ENCODE measurements around the gene TRDN. TPM values are rescaled to one million over a fixed set of nuclear protein-coding genes. Genes with fewer than 3 reads are reported as not detected.

The TRDN gene
- total and polyA plus RNA-seq, 2 donors: 0.18 to 0.38 TPM

GRCh38 chr6:123616942-123617341 is 19.8 kb downstream of the TRDN start:
- Histone ChIP-seq H3K27me3 (ENCODE audit: control insufficient read depth in 2 of 2, insufficient read depth in 1 of 2, low read length in 1 of 2) (no peaks in the 10 kb centered on the region), H3K9me3 (ENCODE audit: control insufficient read depth in 2 of 2, insufficient read depth in 1 of 2, low read length in 1 of 2) (no peaks in the 10 kb centered on the region), H3K27ac (ENCODE audit: low read depth in 1 of 2, low read length in 1 of 2) (no peak overlapping the region), H3K4me3 (ENCODE audit: low read length in 2 of 2) (no peak overlapping the region), H3K4me1 (ENCODE audit: control insufficient read depth in 2 of 2, insufficient read depth in 2 of 2, low read length in 2 of 2) (no peaks in the 10 kb centered on the region), H3K36me3 (ENCODE audit: control insufficient read depth in 2 of 2, insufficient read depth in 2 of 2, low read length in 1 of 2) (no peaks in the 10 kb centered on the region)
- 85% methylated on average over 3 of the region's 3 CpGs for WGBS
- DNase-seq (ENCODE audit: low read depth in 6 of 9, low spot score in 9 of 9): no peak

DNA sequence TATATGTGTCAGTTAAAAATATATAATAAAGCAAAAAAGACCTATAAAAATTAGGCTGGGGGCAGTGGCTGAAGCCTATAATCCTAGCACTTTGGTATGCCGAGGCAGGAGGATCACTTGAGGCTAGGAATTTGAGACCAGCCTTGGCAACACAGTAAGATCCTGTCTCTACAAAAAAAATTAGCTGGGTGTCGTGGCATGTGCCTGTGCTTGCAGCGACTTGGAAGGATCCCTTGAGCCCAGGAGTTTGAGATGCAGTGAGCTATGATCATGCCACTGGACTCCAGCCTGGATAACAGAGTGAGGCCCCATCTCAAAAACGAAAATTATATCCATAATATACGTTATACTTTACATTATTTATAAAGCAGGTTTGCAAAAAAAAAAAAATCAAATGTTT is 20.7 kb downstream of the TRDN start:
- Histone ChIP-seq H3K9me3 (ENCODE audit: control insufficient read depth in 2 of 2, insufficient read depth in 1 of 2, low read length in 1 of 2) (no peaks in the 10 kb centered on the region), H3K4me1 (ENCODE audit: control insufficient read depth in 2 of 2, insufficient read depth in 2 of 2, low read length in 2 of 2) (no peaks in the 10 kb centered on the region), H3K27me3 (ENCODE audit: control insufficient read depth in 2 of 2, insufficient read depth in 1 of 2, low read length in 1 of 2) (no peaks in the 10 kb centered on the region), H3K4me3 (ENCODE audit: low read length in 2 of 2) (no peak overlapping the region), H3K36me3 (ENCODE audit: control insufficient read depth in 2 of 2, insufficient read depth in 2 of 2, low read length in 1 of 2) (no peaks in the 10 kb centered on the region), H3K27ac (ENCODE audit: low read depth in 1 of 2, low read length in 1 of 2) (no peak overlapping the region)
- DNase-seq (ENCODE audit: low read depth in 6 of 9, low spot score in 9 of 9): no peak
- 89% methylated on average over 5 of the region's 5 CpGs for WGBS

DNA sequence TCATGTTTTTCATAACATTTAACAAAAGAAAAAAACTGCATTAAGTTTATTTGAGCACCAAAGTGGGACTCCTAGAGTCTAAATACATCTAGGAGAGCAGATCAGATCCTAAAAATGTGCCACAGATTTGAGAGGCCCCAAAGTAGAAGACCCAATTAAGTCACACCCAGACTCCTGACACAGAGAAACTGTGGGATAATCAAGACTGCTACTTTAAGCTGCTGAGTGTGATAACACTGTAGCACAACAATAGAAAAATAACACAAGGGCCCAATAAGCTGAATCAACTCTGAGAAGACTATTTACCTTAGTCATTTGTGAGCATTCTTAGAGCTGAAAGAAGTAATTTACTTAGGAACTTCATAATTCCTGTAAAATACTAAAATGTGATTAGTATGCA is 26.0 kb downstream of the TRDN start:
- no peak overlapping the region for H3K4me3 ChIP-seq (ENCODE audit: low read length in 2 of 2)
- H3K9me3 ChIP-seq (ENCODE audit: control insufficient read depth in 2 of 2, insufficient read depth in 1 of 2, low read length in 1 of 2): no peaks in the 10 kb centered on the region
- no peak overlapping the region for H3K27ac ChIP-seq (ENCODE audit: low read depth in 1 of 2, low read length in 1 of 2)
- no peak for DNase-seq (ENCODE audit: low read depth in 6 of 9, low spot score in 9 of 9)
- no peaks in the 10 kb centered on the region for H3K27me3 ChIP-seq (ENCODE audit: control insufficient read depth in 2 of 2, insufficient read depth in 1 of 2, low read length in 1 of 2)
- H3K4me1 ChIP-seq (ENCODE audit: control insufficient read depth in 2 of 2, insufficient read depth in 2 of 2, low read length in 2 of 2): no peaks in the 10 kb centered on the region
- H3K36me3 ChIP-seq (ENCODE audit: control insufficient read depth in 2 of 2, insufficient read depth in 2 of 2, low read length in 1 of 2): no peaks in the 10 kb centered on the region

GRCh38 chr6:123604067-123604466 is 32.7 kb downstream of the TRDN start:
- WGBS: 81% methylated on average over 6 of the region's 6 CpGs
- Histone ChIP-seq H3K27ac (ENCODE audit: low read depth in 1 of 2, low read length in 1 of 2) (no peak overlapping the region), H3K27me3 (ENCODE audit: control insufficient read depth in 2 of 2, insufficient read depth in 1 of 2, low read length in 1 of 2) (no peaks in the 10 kb centered on the region), H3K4me3 (ENCODE audit: low read length in 2 of 2) (no peak overlapping the region), H3K36me3 (ENCODE audit: control insufficient read depth in 2 of 2, insufficient read depth in 2 of 2, low read length in 1 of 2) (no peaks in the 10 kb centered on the region), H3K4me1 (ENCODE audit: control insufficient read depth in 2 of 2, insufficient read depth in 2 of 2, low read length in 2 of 2) (no peaks in the 10 kb centered on the region), H3K9me3 (ENCODE audit: control insufficient read depth in 2 of 2, insufficient read depth in 1 of 2, low read length in 1 of 2) (no peaks in the 10 kb centered on the region)
- DNase-seq (ENCODE audit: low read depth in 6 of 9, low spot score in 9 of 9): no peak

DNA sequence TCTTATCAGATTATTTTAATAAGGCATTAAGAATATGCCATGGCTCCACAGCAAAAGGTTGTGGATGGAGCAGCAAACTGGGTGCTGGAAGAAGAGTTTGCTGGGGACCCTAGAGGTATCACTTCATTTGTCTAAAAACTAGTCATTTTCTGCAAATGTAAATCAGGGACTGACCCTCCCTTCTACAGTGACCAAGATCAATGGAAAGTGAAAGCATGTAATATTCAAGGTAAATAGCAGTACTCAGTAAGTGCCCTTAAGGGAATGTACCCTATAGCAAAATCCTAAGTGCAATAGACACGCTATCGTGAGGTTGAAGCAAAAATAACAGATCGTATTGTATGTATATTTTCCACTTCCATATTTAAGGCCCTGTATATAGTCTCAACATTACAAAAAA is 38.7 kb downstream of the TRDN start:
- Histone ChIP-seq H3K27ac (ENCODE audit: low read depth in 1 of 2, low read length in 1 of 2) (no peak overlapping the region), H3K36me3 (ENCODE audit: control insufficient read depth in 2 of 2, insufficient read depth in 2 of 2, low read length in 1 of 2) (no peaks in the 10 kb centered on the region), H3K4me3 (ENCODE audit: low read length in 2 of 2) (no peak overlapping the region), H3K9me3 (ENCODE audit: control insufficient read depth in 2 of 2, insufficient read depth in 1 of 2, low read length in 1 of 2) (no peaks in the 10 kb centered on the region), H3K27me3 (ENCODE audit: control insufficient read depth in 2 of 2, insufficient read depth in 1 of 2, low read length in 1 of 2) (no peaks in the 10 kb centered on the region), H3K4me1 (ENCODE audit: control insufficient read depth in 2 of 2, insufficient read depth in 2 of 2, low read length in 2 of 2) (no peaks in the 10 kb centered on the region)
- DNase-seq (ENCODE audit: low read depth in 6 of 9, low spot score in 9 of 9): no peak
- 97% methylated on average over 3 of the region's 3 CpGs for WGBS

DNA sequence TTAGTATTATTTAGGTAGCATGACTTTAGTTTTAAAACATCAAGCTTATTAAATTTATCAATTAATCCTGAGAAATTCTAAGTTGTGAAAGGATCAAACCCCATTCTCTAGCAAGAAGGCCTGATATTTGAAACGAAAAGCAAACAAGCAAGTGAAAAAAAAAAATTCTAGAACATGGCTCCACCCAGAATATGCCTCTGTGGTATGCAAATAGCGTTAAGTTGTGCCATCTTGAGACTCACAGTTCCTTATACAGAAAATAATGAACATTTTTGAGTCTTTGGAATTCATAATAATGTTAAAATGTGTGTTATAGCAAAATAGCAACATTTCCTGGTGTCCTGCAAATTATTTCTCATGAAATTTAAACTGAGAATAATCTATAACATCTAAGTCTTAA is 42.0 kb downstream of the TRDN start:
- 81% methylated on average over 2 of the region's 2 CpGs for WGBS
- Histone ChIP-seq H3K4me3 (ENCODE audit: low read length in 2 of 2) (no peak overlapping the region), H3K36me3 (ENCODE audit: control insufficient read depth in 2 of 2, insufficient read depth in 2 of 2, low read length in 1 of 2) (no peaks in the 10 kb centered on the region), H3K27me3 (ENCODE audit: control insufficient read depth in 2 of 2, insufficient read depth in 1 of 2, low read length in 1 of 2) (no peaks in the 10 kb centered on the region), H3K27ac (ENCODE audit: low read depth in 1 of 2, low read length in 1 of 2) (no peak overlapping the region), H3K4me1 (ENCODE audit: control insufficient read depth in 2 of 2, insufficient read depth in 2 of 2, low read length in 2 of 2) (no peaks in the 10 kb centered on the region), H3K9me3 (ENCODE audit: control insufficient read depth in 2 of 2, insufficient read depth in 1 of 2, low read length in 1 of 2) (no peaks in the 10 kb centered on the region)
- no peak for DNase-seq (ENCODE audit: low read depth in 6 of 9, low spot score in 9 of 9)

- DNase-seq (ENCODE audit: low read depth in 6 of 9, low spot score in 9 of 9): no peak
- Histone ChIP-seq H3K27me3 (ENCODE audit: control insufficient read depth in 2 of 2, insufficient read depth in 1 of 2, low read length in 1 of 2) (no peaks in the 10 kb centered on the region), H3K9me3 (ENCODE audit: control insufficient read depth in 2 of 2, insufficient read depth in 1 of 2, low read length in 1 of 2) (no peaks in the 10 kb centered on the region), H3K36me3 (ENCODE audit: control insufficient read depth in 2 of 2, insufficient read depth in 2 of 2, low read length in 1 of 2) (no peaks in the 10 kb centered on the region), H3K27ac (ENCODE audit: low read depth in 1 of 2, low read length in 1 of 2) (no peak overlapping the region), H3K4me1 (ENCODE audit: control insufficient read depth in 2 of 2, insufficient read depth in 2 of 2, low read length in 2 of 2) (no peaks in the 10 kb centered on the region), H3K4me3 (ENCODE audit: low read length in 2 of 2) (no peak overlapping the region)
- WGBS: 92% methylated on average over 2 of the region's 2 CpGs
These were observed 44.3 kb downstream of the TRDN start for GRCh38 chr6:123592426-123592825.

DNA sequence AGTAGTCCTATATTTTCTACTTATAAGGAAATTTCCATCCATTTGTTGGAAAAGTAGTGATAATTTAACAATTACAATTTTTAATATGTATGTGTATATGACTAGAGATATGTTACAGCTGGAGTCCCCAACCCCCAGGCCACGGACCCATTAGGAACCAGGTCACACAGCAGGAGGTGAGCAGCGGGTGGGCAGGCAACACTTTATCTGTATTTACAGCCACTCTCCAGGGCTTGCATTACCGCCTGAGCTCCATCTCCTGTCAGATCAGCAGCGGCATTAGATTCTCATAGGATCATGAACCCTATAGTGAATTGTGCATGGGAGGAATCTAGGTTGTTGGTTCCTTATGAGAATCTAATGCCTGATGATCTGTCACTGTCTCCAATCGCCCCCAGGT is 46.8 kb downstream of the TRDN start:
- Histone ChIP-seq H3K27me3 (ENCODE audit: control insufficient read depth in 2 of 2, insufficient read depth in 1 of 2, low read length in 1 of 2) (no peaks in the 10 kb centered on the region), H3K9me3 (ENCODE audit: control insufficient read depth in 2 of 2, insufficient read depth in 1 of 2, low read length in 1 of 2) (no peaks in the 10 kb centered on the region), H3K4me3 (ENCODE audit: low read length in 2 of 2) (no peak overlapping the region), H3K36me3 (ENCODE audit: control insufficient read depth in 2 of 2, insufficient read depth in 2 of 2, low read length in 1 of 2) (no peaks in the 10 kb centered on the region), H3K27ac (ENCODE audit: low read depth in 1 of 2, low read length in 1 of 2) (no peak overlapping the region), H3K4me1 (ENCODE audit: control insufficient read depth in 2 of 2, insufficient read depth in 2 of 2, low read length in 2 of 2) (no peaks in the 10 kb centered on the region)
- WGBS: 96% methylated on average over 5 of the region's 5 CpGs
- no peak for DNase-seq (ENCODE audit: low read depth in 6 of 9, low spot score in 9 of 9)

DNA sequence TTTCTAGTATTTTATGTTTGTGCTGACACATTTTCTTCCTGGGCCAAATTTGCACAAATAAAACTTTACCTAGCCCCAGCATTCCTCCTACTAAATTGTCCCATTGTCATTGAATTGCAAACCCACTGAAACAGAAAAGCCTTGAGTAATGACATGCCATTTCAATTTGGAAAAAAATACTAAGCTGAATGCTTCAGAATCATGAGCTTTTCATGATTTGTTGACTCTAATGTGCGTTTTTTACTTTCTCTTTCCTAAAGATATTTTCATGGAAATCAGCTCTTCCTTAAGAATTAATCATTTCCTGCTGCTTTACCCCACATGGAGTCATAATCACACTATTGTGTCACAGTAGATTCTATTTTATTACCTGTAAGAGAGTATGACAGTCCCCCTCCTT is 47.4 kb downstream of the TRDN start:
- H3K4me1 ChIP-seq (ENCODE audit: control insufficient read depth in 2 of 2, insufficient read depth in 2 of 2, low read length in 2 of 2): no peaks in the 10 kb centered on the region
- H3K27me3 ChIP-seq (ENCODE audit: control insufficient read depth in 2 of 2, insufficient read depth in 1 of 2, low read length in 1 of 2): no peaks in the 10 kb centered on the region
- no peak overlapping the region for H3K27ac ChIP-seq (ENCODE audit: low read depth in 1 of 2, low read length in 1 of 2)
- H3K4me3 ChIP-seq (ENCODE audit: low read length in 2 of 2): no peak overlapping the region
- H3K36me3 ChIP-seq (ENCODE audit: control insufficient read depth in 2 of 2, insufficient read depth in 2 of 2, low read length in 1 of 2): no peaks in the 10 kb centered on the region
- DNase-seq (ENCODE audit: low read depth in 6 of 9, low spot score in 9 of 9): no peak
- 76% methylated on average over 1 of the region's 1 CpG for whole genome bisulfite sequencing
- H3K9me3 ChIP-seq (ENCODE audit: control insufficient read depth in 2 of 2, insufficient read depth in 1 of 2, low read length in 1 of 2): no peaks in the 10 kb centered on the region

DNA sequence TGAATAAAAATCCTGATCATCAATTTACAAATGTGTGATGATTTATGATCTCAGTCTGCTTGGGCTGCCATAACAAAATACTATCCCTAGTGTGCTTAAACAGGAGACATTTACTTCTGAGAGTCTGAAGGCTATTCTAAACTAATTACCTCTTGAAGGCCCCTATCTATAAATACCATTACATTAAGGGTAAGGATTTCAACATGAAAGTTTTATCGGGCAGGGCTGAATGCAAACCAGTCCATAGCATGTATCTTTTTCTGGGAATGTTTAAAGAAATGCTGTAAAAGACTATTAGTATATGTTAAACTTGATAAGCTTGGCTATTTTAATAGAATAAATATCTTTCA is 48.2 kb downstream of the TRDN start:
- no peaks in the 10 kb centered on the region for H3K27me3 ChIP-seq (ENCODE audit: control insufficient read depth in 2 of 2, insufficient read depth in 1 of 2, low read length in 1 of 2)
- H3K4me1 ChIP-seq (ENCODE audit: control insufficient read depth in 2 of 2, insufficient read depth in 2 of 2, low read length in 2 of 2): no peaks in the 10 kb centered on the region
- H3K27ac ChIP-seq (ENCODE audit: low read depth in 1 of 2, low read length in 1 of 2): no peak overlapping the region
- WGBS: 88% methylated on average over 1 of the region's 1 CpG
- DNase-seq (ENCODE audit: low read depth in 6 of 9, low spot score in 9 of 9): no peak
- no peak overlapping the region for H3K4me3 ChIP-seq (ENCODE audit: low read length in 2 of 2)
- no peaks in the 10 kb centered on the region for H3K36me3 ChIP-seq (ENCODE audit: control insufficient read depth in 2 of 2, insufficient read depth in 2 of 2, low read length in 1 of 2)
- H3K9me3 ChIP-seq (ENCODE audit: control insufficient read depth in 2 of 2, insufficient read depth in 1 of 2, low read length in 1 of 2): no peaks in the 10 kb centered on the region

Measured in thymus (tissue), 11 donors.